GM12872 (cell line): ENCODE results near the gene NSMCE1.

Experiments used
- CTCF ChIP-seq: IDR thresholded peaks from 3 replicates; pipeline ENCODE4 v1.5.1; 2011; ENCODE audit warnings: low read depth, mild to moderate bottlenecking, low read length, moderate library complexity; ENCODE audit not compliant: insufficient read depth

Gene NSMCE1

GRCh38 chr16:27273330-27273669 is 4.7 kb upstream of the NSMCE1 start:
- TF ChIP-seq CTCF: no peak

- no peak for TF ChIP-seq CTCF
Observed at GRCh38 chr16:27272076-27272475, 3.5 kb upstream of the NSMCE1 start.

- TF ChIP-seq CTCF: no peak
Observed at GRCh38 chr16:27270349-27270748, 1.8 kb upstream of the NSMCE1 start.

GRCh38 chr16:27269300-27270150 is 953 bp upstream of the NSMCE1 start:
- TF ChIP-seq CTCF: no peak

- no peak for TF ChIP-seq CTCF
Observed at GRCh38 chr16:27267037-27267677, 1.4 kb downstream of the NSMCE1 start.

GRCh38 chr16:27265982-27266381 is 2.6 kb downstream of the NSMCE1 start:
- TF ChIP-seq CTCF: no peak

GRCh38 chr16:27264151-27264550 is 4.4 kb downstream of the NSMCE1 start:
- TF ChIP-seq CTCF: no peak
